Tibial nerve (tissue), 4 donors: Measurements from ENCODE around the gene RCC2. TPM values are rescaled to one million over a fixed set of nuclear protein-coding genes. Genes with fewer than 3 reads are reported as not detected.

Source experiments
- DNase-seq, 2 donors: peaks; one replicate each; pipeline ENCODE4 v3.0.0-alpha.2; 2019; ENCODE audit warnings: low spot score in 2 of 2
- H3K27ac ChIP-seq, 4 donors: fragments of 200-600 bp; sonication (generic) in 3 of 4; one replicate each; pipeline ENCODE4 v1.5.1; 2017 to 2019; ENCODE audit warnings: mild to moderate bottlenecking in 1 of 4
- H3K27me3 ChIP-seq, 2 donors: fragments of 200-600 bp; sonication (generic) in 1 of 2; one replicate each; pipeline versions ENCODE4 v1.5.1 to v1.6.0; 2017 to 2019
- H3K36me3 ChIP-seq, 3 donors: fragments of 200-600 bp; sonication (generic); one replicate each; pipeline ENCODE4 v1.5.1; 2018 to 2019
- H3K4me1 ChIP-seq, 4 donors: fragments of 200-600 bp; sonication (generic) in 3 of 4; one replicate each; pipeline ENCODE4 v1.5.1; 2017 to 2019
- H3K4me3 ChIP-seq, 4 donors: fragments of 200-600 bp; sonication (generic) in 3 of 4; one replicate each; pipeline ENCODE4 v1.5.1; 2017 to 2019; ENCODE audit warnings: mild to moderate bottlenecking in 1 of 4, moderate library complexity in 1 of 4
- H3K9me3 ChIP-seq, 4 donors: fragments of 200-600 bp; sonication (generic) in 3 of 4; one replicate each; pipeline ENCODE4 v1.5.1; 2017 to 2019
- EP300 ChIP-seq, 2 donors: sonication (generic); formaldehyde crosslinking; IDR thresholded peaks; one replicate each; pipeline ENCODE4 v1.6.1; 2017; ENCODE audit warnings: antibody characterized with exemption in 2 of 2, mild to moderate bottlenecking in 1 of 2
- WGBS, 2 donors: methylation state at CpG; one replicate each; pipeline ENCODE4 v1.1.5; 2018; 5-methylcytosine and 5-hydroxymethylcytosine counted together
- total RNA-seq, 4 donors: library from RNA; depleted of rRNA; stranded (reverse); fragments of >200 nt; gene quantifications; one replicate each; pipeline ENCODE4 v1.1.0, GENCODE V29; 2016

The RCC2 gene
- total RNA-seq, 4 donors from 2014 or later = 27.1 to 44.1 (median 30.1) TPM

DNA sequence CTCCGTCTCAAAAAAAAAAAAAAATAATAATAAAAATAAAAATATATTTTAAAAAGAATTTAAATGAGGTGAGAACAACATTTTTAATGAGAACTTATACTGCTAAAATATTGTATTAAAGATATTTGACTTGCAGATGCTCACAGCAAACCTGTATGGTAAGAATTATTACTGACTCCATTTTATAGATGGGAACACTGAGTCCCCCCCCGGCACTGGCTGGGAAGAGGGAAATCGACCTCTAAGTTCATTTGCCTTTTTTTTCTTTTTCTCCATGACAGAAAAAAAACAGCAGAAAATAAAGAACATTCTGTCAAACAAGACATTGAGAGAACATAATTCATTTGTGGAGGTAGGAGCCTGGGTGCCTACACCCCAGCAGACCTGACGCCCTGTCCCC lies 80.9 kb downstream of the RCC2 start:
- DNase-seq = no peak
- Histone ChIP-seq H3K9me3 (no peaks in the 10 kb centered on the region), H3K27ac (no peak overlapping the region), H3K36me3 (no peaks in the 10 kb centered on the region), H3K4me1 (no peaks in the 10 kb centered on the region), H3K4me3 (no peak overlapping the region), H3K27me3 (peaks cover 0 to 5% of the 10 kb centered on the region in 2 donors)
- no peak for TF ChIP-seq EP300 (IDR thresholded peaks at IDR 0.05)
- WGBS, 2 donors = 67 to 70% methylated on average over 4 of the region's 4 CpGs

Other genes starting within 250 kb of the RCC2 start
- gene PADI1, start 234.5 kb downstream of the RCC2 start, total RNA-seq = not detected
- not detected for gene PADI3, start 190.6 kb downstream of the RCC2 start, total RNA-seq
- not detected for gene PADI4, start 131.5 kb downstream of the RCC2 start, total RNA-seq
- not detected for gene PADI6, start 67.5 kb downstream of the RCC2 start, total RNA-seq
- 10 to 100 TPM; 38.5 to 73.8 (median 41.7) TPM for gene ARHGEF10L, start 100.0 kb upstream of the RCC2 start, total RNA-seq